NCI-H82 (cell line): ENCODE measurements around the gene AGBL4.
A peak's percentile ranks its signal among the peaks of the same experiment; 100 is the strongest.

Experiments
- DNase-seq: peaks from one replicate; lab custom pipeline; 2025; lab: John Stamatoyannopoulos, UW

AGBL4 gene

DNA sequence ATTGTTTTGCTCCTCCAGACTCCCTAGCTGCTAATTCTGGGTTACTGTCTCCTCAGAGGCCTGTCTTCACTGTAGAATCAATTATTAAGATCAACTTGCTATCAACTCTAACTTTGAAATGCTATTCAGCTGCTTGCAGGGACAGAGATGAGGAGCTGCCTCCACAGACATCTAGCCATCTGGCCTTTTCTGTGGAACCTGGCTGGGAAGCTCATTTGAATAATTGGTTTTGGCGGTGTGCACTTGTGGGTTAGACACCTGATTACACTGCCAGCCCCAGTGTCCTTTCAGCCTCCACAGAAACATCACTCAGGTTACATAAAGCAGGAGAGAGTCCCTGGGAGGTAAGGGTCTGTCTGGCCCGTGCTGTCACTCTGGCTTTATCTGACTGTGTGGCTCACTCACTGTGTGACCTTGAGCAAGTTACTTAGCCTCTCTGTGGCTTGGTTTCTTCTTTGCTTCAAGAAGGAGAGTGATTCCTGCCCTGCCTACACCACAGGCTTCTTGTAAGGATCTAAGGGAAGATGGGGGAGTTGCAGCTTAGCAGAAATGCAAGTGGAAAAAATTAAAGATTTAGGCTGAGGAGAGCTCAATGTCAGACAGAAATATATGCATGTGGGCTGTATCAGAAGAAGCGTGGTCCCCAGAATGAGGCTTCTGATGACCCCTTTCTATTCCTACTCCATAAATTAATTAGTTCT lies 1378.7 kb downstream of the AGBL4 start:
- DNase-seq = peak; percentile 96

DNA sequence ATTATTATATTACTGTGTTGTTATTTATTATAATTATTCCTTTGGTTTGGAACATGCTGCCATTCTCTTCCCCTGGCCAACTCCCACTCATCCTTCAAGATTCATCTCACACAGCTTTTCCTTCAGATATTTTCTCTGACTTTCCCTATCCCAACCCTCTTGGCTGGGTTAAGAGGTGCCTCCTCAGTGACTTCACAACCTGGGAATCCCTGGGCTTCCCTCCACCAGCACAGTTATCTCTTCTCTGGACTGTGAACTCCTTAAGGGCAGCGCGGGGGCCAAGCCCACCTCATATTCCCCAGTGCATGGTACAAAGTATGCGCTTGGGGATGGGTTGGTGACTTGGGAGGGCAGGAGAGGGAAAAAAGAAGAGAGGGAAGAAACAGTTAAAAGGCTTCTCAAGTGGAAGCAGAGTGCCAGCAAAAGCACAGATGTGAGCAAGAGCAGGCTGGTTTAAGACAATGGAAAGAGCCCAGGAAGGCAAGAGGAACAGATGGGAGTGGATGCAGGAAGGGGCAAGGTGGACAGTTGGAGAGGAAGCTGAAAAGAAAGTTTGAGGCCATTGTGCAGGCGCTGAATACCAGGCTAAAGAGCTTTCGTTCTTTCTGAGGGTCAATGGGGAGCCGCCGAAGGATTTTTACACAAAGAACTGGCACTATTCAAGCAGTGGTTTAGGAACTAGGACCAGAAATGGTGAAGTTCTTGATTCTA lies 1379.4 kb downstream of the AGBL4 start:
- DNase-seq = peak; percentile 82

- no peak for DNase-seq
Observed at GRCh38 chr1:48643193-48643592, 1380.6 kb downstream of the AGBL4 start.

DNA sequence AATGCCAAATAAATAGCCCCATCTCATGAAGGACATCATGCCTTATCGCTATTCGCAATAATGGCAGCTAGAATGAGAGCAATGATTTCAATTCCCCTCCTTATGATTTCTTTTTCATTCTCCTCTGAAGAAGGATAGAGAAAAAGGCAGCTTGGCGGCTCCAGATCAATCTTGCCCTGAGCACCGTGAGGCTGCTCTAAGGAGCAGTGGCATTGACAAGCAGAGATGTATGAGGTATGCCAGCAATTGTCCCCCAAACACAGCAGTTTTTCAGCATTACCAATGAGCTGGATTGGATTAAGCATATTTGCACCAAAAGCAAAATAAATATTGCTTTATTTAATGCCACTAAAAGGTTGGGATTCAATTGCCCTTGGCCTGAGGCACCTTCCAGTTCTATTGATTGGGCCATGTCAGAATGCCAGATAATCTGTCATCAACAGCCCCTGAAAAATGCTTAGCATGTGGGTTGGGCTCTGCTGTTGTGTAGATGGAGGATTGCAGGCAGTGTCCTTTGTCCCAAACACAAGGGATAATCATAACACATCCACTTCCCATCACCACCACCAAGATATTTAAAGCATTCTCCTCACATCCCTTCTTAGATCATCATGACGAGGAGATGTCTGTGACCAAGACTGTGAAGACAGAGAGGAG lies 1382.8 kb downstream of the AGBL4 start:
- no peak for DNase-seq

DNA sequence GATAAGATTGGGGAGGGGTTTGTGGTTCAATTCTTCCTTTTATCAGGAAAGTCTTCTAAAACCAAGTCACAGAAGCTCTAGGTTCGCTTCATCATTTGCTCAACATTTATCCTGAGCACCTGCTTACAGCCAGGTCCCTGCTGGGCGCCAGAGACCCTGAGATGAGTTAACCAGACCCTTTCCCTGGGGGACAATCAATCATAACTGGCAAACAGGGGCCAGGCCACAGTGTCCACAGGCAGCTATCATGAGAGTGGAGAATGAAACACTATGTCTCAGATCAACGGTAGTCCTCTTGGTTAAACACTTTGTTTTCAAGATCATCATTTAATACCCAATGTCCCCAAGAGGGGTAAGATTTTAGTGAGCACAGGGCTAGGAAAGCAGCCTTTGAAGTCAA lies 1393.9 kb downstream of the AGBL4 start:
- DNase-seq = no peak

DNA sequence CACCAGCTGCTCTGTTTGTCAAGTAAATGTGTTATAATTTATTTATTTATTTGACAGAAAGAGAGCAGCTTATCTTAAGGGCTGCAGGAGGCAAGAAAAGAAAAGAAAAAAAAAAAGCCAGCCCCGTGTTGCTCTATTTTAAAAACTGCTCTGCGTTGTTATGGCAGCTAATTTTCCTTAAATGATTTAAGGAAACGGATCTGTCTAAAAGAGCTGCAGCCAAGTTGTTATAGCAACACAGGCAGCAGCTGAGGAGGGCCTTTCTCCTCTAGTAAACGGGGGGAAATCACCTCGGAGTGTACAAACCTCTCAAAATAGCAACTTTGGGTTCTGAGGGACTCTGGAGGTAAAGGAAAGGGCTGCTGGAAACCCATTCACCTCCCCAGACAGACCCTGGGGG lies 1396.3 kb downstream of the AGBL4 start:
- no peak for DNase-seq

DNA sequence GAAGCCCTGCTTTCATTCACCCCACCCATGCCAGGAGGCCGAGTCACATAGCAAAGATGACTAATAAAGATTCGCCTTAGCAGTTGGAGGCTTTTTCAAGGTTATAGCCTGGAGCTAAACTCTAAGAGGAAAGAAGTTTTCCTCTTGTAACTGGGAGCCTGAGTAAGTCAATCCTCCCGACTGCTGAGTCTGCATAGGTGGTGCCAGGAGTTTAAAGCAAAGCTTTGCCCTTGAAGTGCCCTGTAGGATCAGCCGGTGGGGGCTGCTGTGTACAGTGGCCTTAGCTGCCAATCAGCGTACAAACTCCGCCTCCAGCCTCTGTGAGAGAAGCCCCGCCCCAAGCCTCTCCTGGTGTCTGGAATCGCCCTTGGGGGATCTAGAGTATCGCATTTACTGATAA lies 1404.2 kb downstream of the AGBL4 start:
- peak; percentile 96 for DNase-seq

- DNase-seq = no peak
Observed at GRCh38 chr1:48617252-48617651, 1406.5 kb downstream of the AGBL4 start.

DNA sequence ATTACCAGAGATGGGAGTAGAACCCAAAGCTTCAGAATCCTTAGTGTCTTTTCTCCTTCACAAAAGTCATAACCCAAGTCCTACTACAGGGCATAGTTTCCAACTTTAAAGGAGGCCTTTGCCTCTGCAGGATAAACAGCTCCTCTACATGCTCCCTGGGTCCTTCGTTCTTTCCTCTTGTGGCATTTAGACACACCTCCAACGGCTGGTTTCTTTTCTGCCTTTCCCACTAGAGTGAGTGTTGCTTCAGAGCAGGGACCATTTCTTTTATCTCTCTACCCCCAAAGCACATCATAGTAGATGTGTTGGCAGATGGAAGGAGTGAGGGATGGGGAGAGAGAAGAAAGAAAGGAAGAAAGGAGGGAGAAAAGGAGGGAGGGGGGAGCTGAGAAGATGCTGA lies 1407.0 kb downstream of the AGBL4 start:
- DNase-seq = no peak

GRCh38 chr1:48611841-48612240 lies 1411.9 kb downstream of the AGBL4 start:
- DNase-seq = peak; percentile 12

DNA sequence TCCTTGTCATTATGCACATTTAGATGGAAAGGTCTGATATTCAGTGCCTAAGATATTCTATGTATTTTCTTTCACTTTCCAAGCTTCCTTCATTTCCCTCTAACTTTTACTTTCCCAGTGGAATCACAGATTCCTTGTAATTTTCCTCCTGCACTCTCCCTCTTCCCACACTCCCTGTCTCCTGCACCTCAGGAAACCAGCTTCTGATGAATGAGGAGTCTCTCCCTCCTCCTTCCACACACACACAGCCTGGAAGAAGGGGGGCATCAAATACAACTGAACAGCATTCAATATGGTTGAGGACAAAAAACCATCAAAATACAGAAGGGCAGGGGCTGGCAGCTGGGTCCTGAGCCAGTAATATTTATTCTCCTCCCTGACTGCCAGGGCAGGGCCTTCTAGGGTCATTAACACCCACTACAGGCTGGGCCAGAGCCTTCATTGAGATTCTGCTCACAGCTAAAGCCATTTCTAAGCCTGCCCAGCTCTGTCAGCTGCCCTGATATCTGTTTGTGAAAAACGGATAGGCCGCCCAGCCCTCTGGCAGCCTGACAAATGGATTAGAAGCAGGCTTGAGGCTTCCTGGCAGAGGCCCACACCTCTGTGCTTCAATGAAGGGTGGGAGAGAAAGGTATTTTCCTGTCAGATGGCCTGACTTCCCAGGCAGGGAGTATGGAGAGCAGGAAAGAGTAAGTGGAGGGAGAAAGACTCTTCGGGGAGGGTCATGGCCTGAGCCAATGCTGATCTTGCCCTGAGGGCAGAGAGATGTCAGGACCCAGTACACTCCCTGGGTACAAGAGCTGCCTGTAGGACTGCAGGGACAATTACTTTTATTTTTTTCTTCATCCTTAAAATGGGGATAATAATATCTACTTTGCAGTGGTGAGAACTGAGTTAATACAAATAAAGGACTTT lies 1412.9 kb downstream of the AGBL4 start:
- peak; percentile 91 for DNase-seq

DNA sequence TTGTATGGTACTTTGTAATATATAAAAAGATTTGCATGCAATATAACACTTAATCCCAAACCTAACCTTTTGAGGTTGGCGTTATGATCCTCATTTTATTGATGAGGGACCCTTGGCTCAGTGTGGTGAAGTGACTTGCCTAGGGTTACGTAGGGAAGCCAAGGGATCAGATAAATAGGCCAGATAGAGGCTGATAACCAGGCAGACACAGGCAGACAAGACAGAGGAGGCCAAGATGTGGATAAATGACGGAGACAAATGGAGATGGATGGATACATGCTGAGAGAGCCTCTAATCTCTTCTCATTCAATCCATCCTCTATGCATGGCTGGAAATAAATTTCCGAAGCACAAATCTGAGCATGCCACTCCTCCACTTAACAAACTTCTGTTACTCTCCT lies 1414.9 kb downstream of the AGBL4 start:
- DNase-seq = peak; percentile 23

GRCh38 chr1:48603222-48603621 lies 1420.5 kb downstream of the AGBL4 start:
- DNase-seq = no peak

DNA sequence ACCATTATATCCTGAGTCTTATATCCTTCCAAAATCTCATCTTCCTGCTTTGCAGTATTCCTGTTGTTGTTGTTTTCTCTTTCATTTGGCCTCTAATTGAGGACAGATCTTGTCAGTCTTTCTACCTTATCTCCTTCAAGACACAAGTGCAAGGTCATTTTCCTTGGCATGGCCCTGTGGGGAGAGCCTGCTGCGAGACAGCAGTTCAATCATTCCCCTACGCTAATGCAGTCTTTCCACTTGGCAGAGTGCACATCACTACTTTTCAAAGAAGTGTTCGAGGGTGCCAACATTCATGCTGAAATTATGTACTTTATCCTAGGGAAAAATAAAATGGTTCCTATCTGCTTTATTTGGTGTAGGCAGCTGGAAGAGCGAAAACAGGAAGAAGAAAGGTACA lies 1421.4 kb downstream of the AGBL4 start:
- DNase-seq = no peak

DNA sequence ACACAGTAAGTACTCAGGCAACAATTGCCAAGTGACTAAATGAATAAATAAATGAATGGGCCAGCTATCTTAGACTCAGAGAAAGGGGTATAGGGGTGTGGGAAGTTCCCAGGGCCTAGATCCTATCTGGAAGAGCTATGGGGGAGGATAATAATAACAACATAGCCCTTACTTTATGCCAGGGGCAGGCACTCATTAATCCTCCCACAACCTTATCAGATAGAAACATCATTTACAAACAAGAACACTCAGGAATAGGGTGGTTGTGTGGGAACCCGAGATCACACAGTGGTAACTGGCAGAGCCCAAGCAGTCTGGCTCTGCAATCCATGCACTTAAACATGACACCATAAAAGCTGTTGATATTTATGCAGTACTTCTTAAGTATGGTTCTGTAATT lies 1423.6 kb downstream of the AGBL4 start:
- no peak for DNase-seq

- no peak for DNase-seq
Observed at GRCh38 chr1:48597663-48598062, 1426.1 kb downstream of the AGBL4 start.

GRCh38 chr1:48596046-48596445 lies 1427.7 kb downstream of the AGBL4 start:
- DNase-seq = peak; percentile 24

DNA sequence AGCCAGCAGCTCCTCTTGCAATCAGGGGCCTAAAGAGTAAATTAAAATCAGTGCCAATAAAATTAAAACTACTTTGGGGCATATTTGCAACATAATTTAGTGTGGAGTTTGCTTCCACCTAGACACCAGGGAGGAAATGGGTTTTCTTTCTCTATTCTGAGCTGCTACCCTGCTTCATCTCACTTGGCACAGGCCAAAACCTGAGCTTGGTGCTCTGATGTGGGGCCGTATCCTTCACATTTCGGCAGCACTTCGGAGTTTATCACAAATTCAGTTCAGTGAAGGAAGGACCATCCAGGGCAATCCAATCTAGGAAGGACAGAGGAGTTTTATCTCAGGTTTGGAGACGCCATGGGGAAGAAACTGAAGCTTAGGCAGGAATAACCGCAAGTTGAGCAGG lies 1428.1 kb downstream of the AGBL4 start:
- no peak for DNase-seq

DNA sequence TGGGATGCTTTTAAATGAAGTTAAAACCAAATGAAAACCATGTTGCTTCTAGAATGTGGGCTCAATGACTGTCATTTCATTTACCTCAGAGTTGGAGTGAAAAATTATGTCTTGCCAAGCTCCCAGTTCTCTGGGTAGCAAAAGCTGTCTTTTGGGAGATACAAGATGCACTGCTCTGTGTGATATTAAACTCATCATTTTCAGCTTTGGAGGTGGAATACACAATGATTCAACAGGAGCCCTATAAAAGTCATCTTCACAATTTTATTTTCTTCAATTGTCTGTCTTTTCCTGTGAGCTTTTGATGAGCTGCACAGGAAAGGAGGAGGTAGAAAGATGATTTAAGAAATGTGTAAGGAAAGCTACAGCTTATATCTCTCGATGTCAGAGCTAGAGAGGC lies 1431.4 kb downstream of the AGBL4 start:
- no peak for DNase-seq

DNA sequence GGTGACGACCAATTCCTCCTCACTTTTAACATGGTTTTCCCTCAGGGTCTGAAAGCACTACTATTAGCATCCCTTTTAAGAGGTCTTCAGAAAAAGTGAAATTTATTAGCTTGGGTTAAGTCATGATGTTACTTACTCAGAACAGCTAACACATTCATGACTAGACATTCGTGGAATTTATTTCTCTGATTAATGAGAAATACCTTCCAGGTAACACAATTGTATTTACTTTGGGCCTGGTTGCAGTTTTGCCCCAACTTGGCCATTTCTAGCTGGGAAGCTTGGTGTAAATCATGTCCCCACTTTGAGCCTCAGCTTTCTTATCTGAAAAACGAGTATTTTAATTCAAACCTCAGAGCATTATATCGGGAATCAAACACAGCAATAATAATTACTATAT lies 1432.6 kb downstream of the AGBL4 start:
- DNase-seq = no peak

- DNase-seq = no peak
Observed at GRCh38 chr1:48588061-48588460, 1435.7 kb downstream of the AGBL4 start.

GRCh38 chr1:48582408-48582807 lies 1441.3 kb downstream of the AGBL4 start:
- no peak for DNase-seq
